ENCODE data around the gene DESI2.

GRCh38 chr1:244636488-244637259 lies 16.3 kb upstream of the DESI2 start:
- no peak for TF ChIP-seq CTCF (IDR thresholded peaks at IDR 0.05)
- no peak for TF ChIP-seq POLR2A (IDR thresholded peaks at IDR 0.05)

All from stomach (tissue), 4 donors.